Measurements from ENCODE around the gene MPRIP.
"Not testable (repeated sequence)": the region's sequence is repeated elsewhere in the genome, so short reads cannot be mapped to it uniquely, and the experiment has no call there.

MPRIP gene

GRCh38 chr17:17149520-17150447 lies 107.5 kb downstream of the MPRIP start:
- no peak for DNase-seq (ENCODE audit: low read depth)

- DNase-seq (ENCODE audit: low read depth), result no peak
These were observed 108.2 kb downstream of the MPRIP start for GRCh38 chr17:17150448-17150800.

- DNase-seq (ENCODE audit: low read depth), result no peak
These were observed 108.8 kb downstream of the MPRIP start for GRCh38 chr17:17151055-17151454.

GRCh38 chr17:17151541-17151940 lies 109.3 kb downstream of the MPRIP start:
- no peak for DNase-seq (ENCODE audit: low read depth)

- no peak for DNase-seq (ENCODE audit: low read depth)
These were observed 109.7 kb downstream of the MPRIP start for GRCh38 chr17:17151962-17152361.

- DNase-seq (ENCODE audit: low read depth), result no peak
These were observed 110.1 kb downstream of the MPRIP start for GRCh38 chr17:17152385-17152784.

GRCh38 chr17:17153071-17153470 lies 110.8 kb downstream of the MPRIP start:
- DNase-seq (ENCODE audit: low read depth), result no peak

- DNase-seq (ENCODE audit: low read depth), result no peak
These were observed 111.5 kb downstream of the MPRIP start for GRCh38 chr17:17153709-17154108.

- no peak for DNase-seq (ENCODE audit: low read depth)
These were observed 112.3 kb downstream of the MPRIP start for GRCh38 chr17:17154556-17154955.

- no peak for DNase-seq (ENCODE audit: low read depth)
These were observed 112.7 kb downstream of the MPRIP start for GRCh38 chr17:17154981-17155380.

- DNase-seq (ENCODE audit: low read depth), result no peak
These were observed 113.3 kb downstream of the MPRIP start for GRCh38 chr17:17155568-17155967.

- no peak for DNase-seq (ENCODE audit: low read depth)
These were observed 113.8 kb downstream of the MPRIP start for GRCh38 chr17:17156107-17156506.

- DNase-seq (ENCODE audit: low read depth), result no peak
These were observed 114.3 kb downstream of the MPRIP start for GRCh38 chr17:17156511-17156910.

- no peak for DNase-seq (ENCODE audit: low read depth)
These were observed 114.8 kb downstream of the MPRIP start for GRCh38 chr17:17157041-17157440.

- not testable (repeated sequence) for DNase-seq (ENCODE audit: low read depth)
These were observed 116.2 kb downstream of the MPRIP start for GRCh38 chr17:17158506-17158905.

GRCh38 chr17:17159571-17159970 lies 117.3 kb downstream of the MPRIP start:
- no peak for DNase-seq (ENCODE audit: low read depth)

GRCh38 chr17:17161121-17161520 lies 118.9 kb downstream of the MPRIP start:
- DNase-seq (ENCODE audit: low read depth), result no peak

GRCh38 chr17:17161759-17162158 lies 119.5 kb downstream of the MPRIP start:
- no peak for DNase-seq (ENCODE audit: low read depth)

GRCh38 chr17:17164156-17164555 lies 121.9 kb downstream of the MPRIP start:
- DNase-seq (ENCODE audit: low read depth), result no peak

- no peak for DNase-seq (ENCODE audit: low read depth)
These were observed 122.4 kb downstream of the MPRIP start for GRCh38 chr17:17164676-17165075.

- DNase-seq (ENCODE audit: low read depth), result no peak
These were observed 123.5 kb downstream of the MPRIP start for GRCh38 chr17:17165666-17166308.

- no peak for DNase-seq (ENCODE audit: low read depth)
These were observed 124.2 kb downstream of the MPRIP start for GRCh38 chr17:17166446-17166845.

- DNase-seq (ENCODE audit: low read depth), result no peak
These were observed 125.1 kb downstream of the MPRIP start for GRCh38 chr17:17167356-17167755.

- no peak for DNase-seq (ENCODE audit: low read depth)
These were observed 125.7 kb downstream of the MPRIP start for GRCh38 chr17:17167986-17168385.

All from activated T-cell treated with anti-CD3 and anti-CD28 coated beads for 1 hour (primary cell).